ENCODE measurements around the gene VPS16.

The VPS16 gene

GRCh38 chr20:2878515-2878914, 38.0 kb downstream of the VPS16 start:
- ATAC-seq = no peak
- TF ChIP-seq ESRRG (CRISPR knock-in tag; IDR thresholded peaks at IDR 0.05) (no peak), CSRNP3 (CRISPR knock-in tag; IDR thresholded peaks at IDR 0.05) (no peak), PPARA (CRISPR knock-in tag; IDR thresholded peaks at IDR 0.05; ENCODE audit: borderline replicate concordance) (no peak), SNAI2 (CRISPR knock-in tag; IDR thresholded peaks at IDR 0.05) (no peak), OSR1 (CRISPR knock-in tag; IDR thresholded peaks at IDR 0.05) (no peak), CREB5 (CRISPR knock-in tag; IDR thresholded peaks at IDR 0.05; ENCODE audit: low read depth) (no peak), ISL1 (CRISPR knock-in tag; IDR thresholded peaks at IDR 0.05) (no peak), ZNF565 (CRISPR knock-in tag; conservative IDR thresholded peaks at IDR 0.05; ENCODE audit: low read depth) (no peak), ZNF70 (CRISPR knock-in tag; IDR thresholded peaks at IDR 0.05) (no peak), CSDC2 (CRISPR knock-in tag; IDR thresholded peaks at IDR 0.05) (no peak), BACH2 (CRISPR knock-in tag; IDR thresholded peaks at IDR 0.05; ENCODE audit: borderline replicate concordance) (no peak), ZNF8 (CRISPR knock-in tag; IDR thresholded peaks at IDR 0.05) (no peak), TOX (CRISPR knock-in tag; IDR thresholded peaks at IDR 0.05; ENCODE audit: borderline replicate concordance) (no peak), ARNTL (CRISPR knock-in tag; IDR thresholded peaks at IDR 0.05; ENCODE audit: borderline replicate concordance, low read depth) (no peak)

- TF ChIP-seq PPARA (CRISPR knock-in tag; IDR thresholded peaks at IDR 0.05; ENCODE audit: borderline replicate concordance) = no peak
- no peak for TF ChIP-seq BACH2 (CRISPR knock-in tag; IDR thresholded peaks at IDR 0.05; ENCODE audit: borderline replicate concordance)
- TF ChIP-seq ESRRG (CRISPR knock-in tag; IDR thresholded peaks at IDR 0.05) = no peak
- no peak for TF ChIP-seq PATZ1 (CRISPR knock-in tag; IDR thresholded peaks at IDR 0.05; ENCODE audit: borderline replicate concordance)
- no peak for TF ChIP-seq ZNF565 (CRISPR knock-in tag; conservative IDR thresholded peaks at IDR 0.05; ENCODE audit: low read depth)
- no peak for TF ChIP-seq CSDC2 (CRISPR knock-in tag; IDR thresholded peaks at IDR 0.05)
- no peak for TF ChIP-seq ZFP3 (CRISPR knock-in tag; IDR thresholded peaks at IDR 0.05)
- no peak for TF ChIP-seq GLIS3 (CRISPR knock-in tag; IDR thresholded peaks at IDR 0.05)
- TF ChIP-seq ISL1 (CRISPR knock-in tag; IDR thresholded peaks at IDR 0.05) = no peak
- TF ChIP-seq TSHZ2 (CRISPR knock-in tag; IDR thresholded peaks at IDR 0.05) = no peak
- TF ChIP-seq OSR1 (CRISPR knock-in tag; IDR thresholded peaks at IDR 0.05) = no peak
- no peak for TF ChIP-seq POU6F1 (CRISPR knock-in tag; IDR thresholded peaks at IDR 0.05; ENCODE audit: borderline replicate concordance, low read depth)
- no peak for TF ChIP-seq ZNF70 (CRISPR knock-in tag; IDR thresholded peaks at IDR 0.05)
- TF ChIP-seq ARNTL (CRISPR knock-in tag; IDR thresholded peaks at IDR 0.05; ENCODE audit: borderline replicate concordance, low read depth) = no peak
- TF ChIP-seq SNAI2 (CRISPR knock-in tag; IDR thresholded peaks at IDR 0.05) = no peak
- TF ChIP-seq ZFP30 (CRISPR knock-in tag; IDR thresholded peaks at IDR 0.05) = no peak
- TF ChIP-seq CREB5 (CRISPR knock-in tag; IDR thresholded peaks at IDR 0.05; ENCODE audit: low read depth) = no peak
- TF ChIP-seq ZNF8 (CRISPR knock-in tag; IDR thresholded peaks at IDR 0.05) = no peak
- TF ChIP-seq ZC3H10 (CRISPR knock-in tag; IDR thresholded peaks at IDR 0.05) = no peak
- no peak for TF ChIP-seq TCF4 (CRISPR knock-in tag; IDR thresholded peaks at IDR 0.05; ENCODE audit: borderline replicate concordance)
- ATAC-seq = peak; percentile 52
Observed at GRCh38 chr20:2879146-2879545, 38.6 kb downstream of the VPS16 start.

Data from SK-N-SH treated with all-trans-retinoic acid at 6 μM for 48 hours (cell line).